GM12878 (cell line): ENCODE data around the gene SF3B4. TPM values are rescaled to one million over a fixed set of nuclear protein-coding genes. Genes with fewer than 3 reads are reported as not detected.
A peak's percentile ranks its signal among the peaks of the same experiment; 100 is the strongest.

Experiments used
- BCL11A ChIP-seq: IDR thresholded peaks from 2 replicates; pipeline ENCODE4 v1.6.1; 2011; ENCODE audit warnings: low read depth, low read length
- BCL3 ChIP-seq: IDR thresholded peaks from 2 replicates; pipeline ENCODE4 v1.6.1; 2011; ENCODE audit warnings: borderline replicate concordance, low read depth, mild to moderate bottlenecking, moderate library complexity, low read length; ENCODE audit not compliant: insufficient read depth, poor library complexity, severe bottlenecking
- BHLHE40 ChIP-seq, 2 experiments: fragments of 450-650 bp in 1 of 2; IDR thresholded peaks; 2 replicates each; pipeline ENCODE4 v1.6.1; 2011 to 2017; ENCODE audit warnings: low read depth in 2 of 2, borderline replicate concordance in 1 of 2, improper control_type of control experiment in 1 of 2, low read length in 1 of 2, mild to moderate bottlenecking in 1 of 2
- BMI1 ChIP-seq: fragments of 450-650 bp; IDR thresholded peaks from 2 replicates; pipeline ENCODE4 v1.6.1; 2016; ENCODE audit warnings: mild to moderate bottlenecking, moderate library complexity, borderline replicate concordance
- BRCA1 ChIP-seq: IDR thresholded peaks from 2 replicates; pipeline ENCODE4 v1.6.1; 2011; ENCODE audit warnings: low read depth, low read length, improper control_type of control experiment
- EED ChIP-seq: sonication (generic); IDR thresholded peaks from 2 replicates; pipeline ENCODE4 v1.6.1; 2016; ENCODE audit warnings: antibody characterized with exemption, low read depth
- EGR1 ChIP-seq, 2 experiments: IDR thresholded peaks; 1 replicate in 1 of 2; 2 replicates in 1 of 2; pipeline ENCODE4 v1.6.1; 2011 to 2012; ENCODE audit warnings: low read depth in 2 of 2, low read length in 2 of 2, borderline replicate concordance in 1 of 2, mild to moderate bottlenecking in 1 of 2, moderate library complexity in 1 of 2
- ETV6 ChIP-seq, 2 experiments: fragments of 450-650 bp in 1 of 2; IDR thresholded peaks in 1 of 2; conservative IDR thresholded peaks in 1 of 2; 2 replicates each; pipeline ENCODE4 v1.6.1; 2014; ENCODE audit warnings: antibody characterized with exemption in 1 of 2, borderline replicate concordance in 1 of 2, low read depth in 1 of 2, mild to moderate bottlenecking in 1 of 2, moderate library complexity in 1 of 2
- MEF2B ChIP-seq: fragments of 450-650 bp; IDR thresholded peaks from 2 replicates; pipeline ENCODE4 v1.6.1; 2018; ENCODE audit warnings: mild to moderate bottlenecking, moderate library complexity; ENCODE audit not compliant: partially characterized antibody, poor library complexity, severe bottlenecking
- NBN ChIP-seq: fragments of 450-650 bp; IDR thresholded peaks from 2 replicates; pipeline ENCODE4 v1.6.1; 2016
- NFIC ChIP-seq: IDR thresholded peaks from 2 replicates; pipeline ENCODE4 v1.6.1; 2012; ENCODE audit warnings: low read depth, mild to moderate bottlenecking, inconsistent platforms, low read length, moderate library complexity
- NR2C1 ChIP-seq: fragments of 450-650 bp; IDR thresholded peaks from 2 replicates; pipeline ENCODE4 v1.6.1; 2017; ENCODE audit warnings: antibody characterized with exemption, mild to moderate bottlenecking, moderate library complexity
- PAX5 ChIP-seq: IDR thresholded peaks from 2 replicates; pipeline ENCODE4 v1.6.1; 2011; ENCODE audit warnings: low read depth, low read length, borderline replicate concordance
- PAX8 ChIP-seq: fragments of 450-650 bp; IDR thresholded peaks from 2 replicates; pipeline ENCODE4 v1.6.1; 2017; ENCODE audit warnings: mild to moderate bottlenecking, moderate library complexity
- PBX3 ChIP-seq: IDR thresholded peaks from 2 replicates; pipeline ENCODE4 v1.6.1; 2011; ENCODE audit warnings: mild to moderate bottlenecking, low read depth, low read length, moderate library complexity; ENCODE audit not compliant: insufficient replicate concordance
- POLR2A ChIP-seq: IDR thresholded peaks from 2 replicates; pipeline ENCODE4 v1.6.1; 2011; ENCODE audit warnings: low read depth, mild to moderate bottlenecking, low read length
- RCOR1 ChIP-seq: conservative IDR thresholded peaks from 2 replicates; pipeline ENCODE4 v1.6.1; 2012; ENCODE audit warnings: low read depth, low read length, improper control_type of control experiment
- RFX5 ChIP-seq: IDR thresholded peaks from 2 replicates; pipeline ENCODE4 v1.6.1; 2011; ENCODE audit warnings: low read depth, low read length, improper control_type of control experiment
- RUNX3 ChIP-seq: IDR thresholded peaks from 2 replicates; pipeline ENCODE4 v1.6.1; 2012; ENCODE audit warnings: low read length, inconsistent platforms
- SUZ12 ChIP-seq: fragments of 200-600 bp; sonication (generic); IDR thresholded peaks from one replicate; pipeline ENCODE4 v1.6.1; 2018; ENCODE audit warnings: antibody characterized with exemption, mild to moderate bottlenecking; ENCODE audit not compliant: unreplicated experiment
- TCF12 ChIP-seq: IDR thresholded peaks from 2 replicates; pipeline ENCODE4 v1.6.1; 2011; ENCODE audit warnings: low read depth, mild to moderate bottlenecking, low read length
- USF1 ChIP-seq: IDR thresholded peaks from 2 replicates; pipeline ENCODE4 v1.6.1; 2011; ENCODE audit warnings: borderline replicate concordance, low read depth, mild to moderate bottlenecking, moderate library complexity, mixed read lengths, low read length; ENCODE audit not compliant: insufficient read depth; ENCODE audit errors: extremely low read length
- ZZZ3 ChIP-seq: IDR thresholded peaks from 2 replicates; pipeline ENCODE4 v1.6.1; 2011; ENCODE audit warnings: low read depth; ENCODE audit not compliant: control insufficient read depth, insufficient read length
- polyA plus RNA-seq, 11 experiments: library from polyadenylated mRNA; depleted of rRNA in 4 of 11; unstranded in 6 of 11; stranded (reverse) in 5 of 11; fragments of >200 nt; fragmentation: Nextera tagmentation in 4 of 11; fragmentation: Illumina TruSeq in 1 of 11; extraction: Ambion mirVana in 4 of 11; extraction: Trizol in 1 of 11; gene quantifications; 1 replicate in 1 of 11; 2 replicates in 10 of 11; pipeline versions ENCODE4 v1.2.1 to v1.2.3, GENCODE V29; 2011 to 2016; ENCODE audit warnings: inconsistent platforms in 2 of 11, missing spikeins in 2 of 11, low read depth in 1 of 11
- total RNA-seq, 4 experiments: library from RNA; depleted of rRNA in 3 of 4; stranded (reverse); fragments of >200 nt in 3 of 4; fragmentation: Illumina TruSeq in 1 of 4; extraction: Trizol in 1 of 4; gene quantifications; 2 replicates each; pipeline versions ENCODE4 v1.2.1 to v1.2.3, GENCODE V29; 2013 to 2021
- TF ChIP-seq, protein P1 (sequence below): IDR thresholded peaks from 2 replicates; pipeline ENCODE4 v1.6.1; 2011; ENCODE audit warnings: low read depth, mild to moderate bottlenecking, low read length, moderate library complexity, borderline replicate concordance; ENCODE audit errors: extremely low read depth
- TF ChIP-seq, protein P2 (sequence below): fragments of 450-650 bp; IDR thresholded peaks from 2 replicates; pipeline ENCODE4 v1.6.1; 2017; ENCODE audit warnings: borderline replicate concordance

The SF3B4 gene
- total and polyA plus RNA-seq, 10 of the 15 experiments (the other 5 are each of a cell fraction or from before 2014, with no cell fraction given): 1.9 to 146 (median 27.5) TPM

DNA sequence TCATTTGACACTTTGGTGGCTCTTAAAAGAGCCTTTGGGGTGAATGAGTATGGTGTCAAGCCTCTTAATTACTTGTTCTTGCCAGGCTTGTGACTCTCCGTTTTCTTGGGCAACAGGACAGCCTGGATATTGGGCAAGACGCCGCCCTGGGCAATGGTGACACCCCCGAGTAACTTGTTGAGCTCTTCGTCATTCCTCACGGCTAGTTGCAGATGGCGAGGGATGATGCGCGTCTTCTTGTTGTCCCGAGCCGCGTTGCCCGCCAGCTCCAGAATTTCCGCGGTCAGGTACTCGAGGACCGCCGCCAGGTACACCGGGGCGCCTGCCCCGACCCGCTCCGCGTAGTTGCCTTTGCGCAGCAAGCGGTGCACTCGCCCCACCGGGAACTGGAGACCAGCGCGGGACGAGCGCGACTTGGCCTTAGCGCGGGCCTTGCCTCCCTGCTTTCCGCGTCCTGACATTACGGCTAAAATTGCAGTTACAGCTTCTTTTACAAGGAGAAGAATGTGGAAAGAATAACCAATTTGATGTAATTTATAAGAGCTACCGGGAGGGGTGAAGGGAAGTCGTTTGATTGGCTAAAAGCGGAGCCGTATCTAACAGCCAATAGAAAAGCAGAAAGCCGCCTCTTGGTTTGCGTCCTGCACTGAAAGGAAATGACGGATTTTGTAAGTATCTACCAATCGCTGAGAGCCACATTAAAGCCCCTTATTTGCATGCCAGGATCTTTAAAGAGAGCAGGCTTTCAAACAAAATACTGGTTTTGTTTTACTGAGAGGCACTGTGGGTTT lies 40.0 kb downstream of the SF3B4 start (continued):
- TF ChIP-seq RFX5: 0 out of 2 replicates have a peak, but pooled peaks have one; percentile 32
- peak; percentile 67; the same call in 1 of the 2 replicates for TF ChIP-seq PAX5
- no peak for TF ChIP-seq USF1
- TF ChIP-seq NFIC: no peak
- TF ChIP-seq, protein P1, sequence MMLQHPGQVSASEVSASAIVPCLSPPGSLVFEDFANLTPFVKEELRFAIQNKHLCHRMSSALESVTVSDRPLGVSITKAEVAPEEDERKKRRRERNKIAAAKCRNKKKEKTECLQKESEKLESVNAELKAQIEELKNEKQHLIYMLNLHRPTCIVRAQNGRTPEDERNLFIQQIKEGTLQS: no peak
- TF ChIP-seq BHLHE40 (IDR thresholded peaks at IDR 0.05; ENCODE audit: borderline replicate concordance in 1 of 2, low read depth in 2 of 2, low read length in 1 of 2): peak in 1 of 2 experiments; percentile 28; a peak in 2 of 4 replicates
- no peak for TF ChIP-seq NBN
- TF ChIP-seq BMI1: no peak
- TF ChIP-seq POLR2A: peak; percentile 87
- TF ChIP-seq ZZZ3: no peak
- TF ChIP-seq PBX3: no peak
- TF ChIP-seq, protein P2, sequence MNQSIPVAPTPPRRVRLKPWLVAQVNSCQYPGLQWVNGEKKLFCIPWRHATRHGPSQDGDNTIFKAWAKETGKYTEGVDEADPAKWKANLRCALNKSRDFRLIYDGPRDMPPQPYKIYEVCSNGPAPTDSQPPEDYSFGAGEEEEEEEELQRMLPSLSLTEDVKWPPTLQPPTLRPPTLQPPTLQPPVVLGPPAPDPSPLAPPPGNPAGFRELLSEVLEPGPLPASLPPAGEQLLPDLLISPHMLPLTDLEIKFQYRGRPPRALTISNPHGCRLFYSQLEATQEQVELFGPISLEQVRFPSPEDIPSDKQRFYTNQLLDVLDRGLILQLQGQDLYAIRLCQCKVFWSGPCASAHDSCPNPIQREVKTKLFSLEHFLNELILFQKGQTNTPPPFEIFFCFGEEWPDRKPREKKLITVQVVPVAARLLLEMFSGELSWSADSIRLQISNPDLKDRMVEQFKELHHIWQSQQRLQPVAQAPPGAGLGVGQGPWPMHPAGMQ: no peak
- TF ChIP-seq RUNX3: no peak
- TF ChIP-seq BRCA1: no peak
- TF ChIP-seq MEF2B: no peak
- no peak for TF ChIP-seq SUZ12
- 0 out of 3 replicates have a peak, but pooled peaks of 1 of the 2 experiments have one; percentile 28 for TF ChIP-seq EGR1 (IDR thresholded peaks at IDR 0.05; ENCODE audit: borderline replicate concordance in 1 of 2, low read depth in 2 of 2, low read length in 2 of 2)
- no peak for TF ChIP-seq NR2C1
- no peak; the same call in 1 of the 2 replicates for TF ChIP-seq TCF12
- no peak for TF ChIP-seq BCL3
- TF ChIP-seq RCOR1: no peak
- TF ChIP-seq PAX8: no peak
- no peak for TF ChIP-seq EED
- TF ChIP-seq ETV6 (conservative IDR thresholded peaks at IDR 0.05 in 1 of 2, IDR thresholded peaks at IDR 0.05 in 1 of 2; ENCODE audit: borderline replicate concordance in 1 of 2, low read depth in 1 of 2): 0 out of 4 replicates have a peak, but pooled peaks of 1 of the 2 experiments have one; percentile 3
- TF ChIP-seq BCL11A: peak; percentile 9; the same call in 1 of the 2 replicates
